GM12878 (cell line): ENCODE data around the gene EHF. TPM values are rescaled to one million over a fixed set of nuclear protein-coding genes. Genes with fewer than 3 reads are reported as not detected.

Experiments used
- ATAC-seq: fragments of 200-7000 bp; cut with Tn5 transposase; 3 replicates; pipeline ENCODE4 v1.9.1; 2020; ENCODE audit warnings: mild to moderate bottlenecking, moderate library complexity
- BruUV-seq: library from RNA; stranded (reverse); fragments of 400-500 nt; replicated peaks from 2 replicates; lab custom pipeline; 2021; lab: Mats Ljungman, UMichigan
- CTCF ChIA-PET: fragments of 300-600 bp; sonication (Branson Sonifier 250); formaldehyde crosslinking; extraction: SDS; loops from one replicate; lab custom pipeline; 2021; ENCODE audit warnings: inconsistent platforms; lab: Yijun Ruan, JAX
- POLR2A ChIA-PET: fragments of 350-600 bp; formaldehyde crosslinking; extraction: SDS; loops from one replicate; lab custom pipeline; 2021; ENCODE audit warnings: inconsistent platforms; lab: Charles Lee
- RAD21 ChIA-PET: fragments of 300-600 bp; sonication (Branson Sonifier 250); formaldehyde crosslinking; loops from one replicate; lab custom pipeline; 2023; ENCODE audit warnings: antibody characterized with exemption; ENCODE audit not compliant: unreplicated experiment; lab: Charles Lee
- SMC1A ChIA-PET: fragments of 300-600 bp; sonication (Branson Sonifier 250); formaldehyde crosslinking; loops from one replicate; lab custom pipeline; 2023; ENCODE audit not compliant: unreplicated experiment, uncharacterized antibody; lab: Charles Lee
- DNase-seq: peaks from one replicate; pipeline ENCODE4 v3.0.0-alpha.2; 2011; ENCODE audit warnings: low read depth, low spot score
- FAIRE-seq: peaks from 3 replicates; lab custom pipeline; 2011; peaks lifted over from hg19 to GRCh38; lab: Jason Lieb, UNC
- H2AFZ ChIP-seq: 2 replicates; pipeline ENCODE4 v1.6.0; 2011; ENCODE audit warnings: low read depth, low read length, control low read depth; ENCODE audit not compliant: control insufficient read depth
- H3K27ac ChIP-seq: 2 replicates; pipeline ENCODE4 v1.5.1; 2011; ENCODE audit warnings: control low read depth; ENCODE audit not compliant: control insufficient read depth, insufficient read depth
- H3K27me3 ChIP-seq, 2 experiments: replicated peaks in 1 of 2; 2 replicates each; pipeline versions ENCODE4 v1.6.0 to v1.6.1; 2011; ENCODE audit warnings: low read length in 1 of 2; ENCODE audit not compliant: control insufficient read depth in 2 of 2, insufficient read depth in 2 of 2
- H3K36me3 ChIP-seq, 2 experiments: 2 replicates each; pipeline ENCODE4 v1.5.1; 2011; ENCODE audit warnings: low read length in 1 of 2; ENCODE audit not compliant: control insufficient read depth in 2 of 2, insufficient read depth in 2 of 2
- H3K4me1 ChIP-seq: 2 replicates; pipeline ENCODE4 v1.6.1; 2011; ENCODE audit warnings: mild to moderate bottlenecking, low read length, moderate library complexity, mixed read lengths; ENCODE audit not compliant: control insufficient read depth, insufficient read depth
- H3K4me2 ChIP-seq: 2 replicates; pipeline ENCODE4 v1.6.0; 2011; ENCODE audit warnings: control low read depth; ENCODE audit not compliant: control insufficient read depth, insufficient read depth
- H3K4me3 ChIP-seq: fragments of 200-600 bp; sonication (generic); 2 replicates; pipeline ENCODE4 v1.5.1; 2016
- H3K79me2 ChIP-seq: 2 replicates; pipeline ENCODE4 v1.6.0; 2011; ENCODE audit warnings: low read length; ENCODE audit not compliant: control insufficient read depth, insufficient read depth
- H3K9ac ChIP-seq: 2 replicates; pipeline ENCODE4 v1.8.0; 2011; ENCODE audit warnings: low read length, control low read depth, mixed read lengths; ENCODE audit not compliant: control insufficient read depth, insufficient read depth
- H3K9me3 ChIP-seq: replicated peaks from 3 replicates; pipeline ENCODE4 v1.5.1; 2011; ENCODE audit warnings: mild to moderate bottlenecking, low read length; ENCODE audit not compliant: control insufficient read depth, insufficient read depth
- H4K20me1 ChIP-seq: 2 replicates; pipeline ENCODE4 v1.6.0; 2011; ENCODE audit not compliant: control insufficient read depth, insufficient read depth
- ASH2L ChIP-seq: fragments of 300-600, 200-600 bp; sonication (generic); IDR thresholded peaks from 2 replicates; pipeline ENCODE4 v1.6.1; 2017; ENCODE audit warnings: low read depth, mild to moderate bottlenecking, borderline replicate concordance
- BHLHE40 ChIP-seq, 2 experiments: fragments of 450-650 bp in 1 of 2; IDR thresholded peaks; 2 replicates each; pipeline ENCODE4 v1.6.1; 2011 to 2017; ENCODE audit warnings: low read depth in 2 of 2, borderline replicate concordance in 1 of 2, improper control_type of control experiment in 1 of 2, low read length in 1 of 2, mild to moderate bottlenecking in 1 of 2
- PBX3 ChIP-seq: IDR thresholded peaks from 2 replicates; pipeline ENCODE4 v1.6.1; 2011; ENCODE audit warnings: mild to moderate bottlenecking, low read depth, low read length, moderate library complexity; ENCODE audit not compliant: insufficient replicate concordance
- POLR2A ChIP-seq: IDR thresholded peaks from 2 replicates; pipeline ENCODE4 v1.6.1; 2011; ENCODE audit warnings: low read depth, mild to moderate bottlenecking, low read length
- POLR2AphosphoS2 ChIP-seq: IDR thresholded peaks from 2 replicates; pipeline ENCODE4 v1.6.1; 2011; ENCODE audit warnings: low read depth, mild to moderate bottlenecking, low read length, improper control_type of control experiment, moderate library complexity
- RB1 ChIP-seq: fragments of 450-650 bp; formaldehyde crosslinking; IDR thresholded peaks from 2 replicates; pipeline ENCODE4 v1.6.1; 2017; ENCODE audit warnings: mild to moderate bottlenecking, borderline replicate concordance
- REST ChIP-seq: IDR thresholded peaks from 2 replicates; pipeline ENCODE4 v1.6.1; 2012; ENCODE audit warnings: mild to moderate bottlenecking, low read depth, low read length
- SMAD1 ChIP-seq: fragments of 450-650 bp; IDR thresholded peaks from 2 replicates; pipeline ENCODE4 v1.6.1; 2018; ENCODE audit warnings: mild to moderate bottlenecking, low read depth; ENCODE audit not compliant: partially characterized antibody
- ZBTB40 ChIP-seq: fragments of 450-650 bp; IDR thresholded peaks from 2 replicates; pipeline ENCODE4 v1.6.1; 2016; ENCODE audit warnings: mild to moderate bottlenecking, moderate library complexity, borderline replicate concordance
- ZNF24 ChIP-seq: fragments of 450-650 bp; IDR thresholded peaks from 2 replicates; pipeline ENCODE4 v1.6.1; 2017; ENCODE audit warnings: antibody characterized with exemption, mild to moderate bottlenecking
- WGBS: methylation state at CpG from one replicate; pipeline ENCODE4 v1.1.6; 2016; ENCODE audit warnings: low lambda C conversion rate; ENCODE audit not compliant: insufficient replicate concordance, insufficient coverage; ENCODE audit errors: missing lambda C conversion rate; 5-methylcytosine and 5-hydroxymethylcytosine counted together
- in situ Hi-C: fragments of 300-500 bp; cut with MboI; formaldehyde crosslinking; loops from 9 replicates; pipeline ENCODE4 v1.14.3; 2018; ENCODE audit warnings: mixed read lengths
- intact Hi-C: fragments of 100-400 bp; cut with micrococcal nuclease; formaldehyde crosslinking; loops from one replicate; pipeline ENCODE4 v1.14.2; 2022; ENCODE audit not compliant: unreplicated experiment
- polyA plus RNA-seq, 11 experiments: library from polyadenylated mRNA; depleted of rRNA in 4 of 11; unstranded in 6 of 11; stranded (reverse) in 5 of 11; fragments of >200 nt; fragmentation: Nextera tagmentation in 4 of 11; fragmentation: Illumina TruSeq in 1 of 11; extraction: Ambion mirVana in 4 of 11; extraction: Trizol in 1 of 11; gene quantifications; 1 replicate in 1 of 11; 2 replicates in 10 of 11; pipeline versions ENCODE4 v1.2.1 to v1.2.3, GENCODE V29; 2011 to 2016; ENCODE audit warnings: inconsistent platforms in 2 of 11, missing spikeins in 2 of 11, low read depth in 1 of 11
- total RNA-seq, 4 experiments: library from RNA; depleted of rRNA in 3 of 4; stranded (reverse); fragments of >200 nt in 3 of 4; fragmentation: Illumina TruSeq in 1 of 4; extraction: Trizol in 1 of 4; gene quantifications; 2 replicates each; pipeline versions ENCODE4 v1.2.1 to v1.2.3, GENCODE V29; 2013 to 2021
- TF ChIP-seq, protein P1 (sequence below): IDR thresholded peaks from 2 replicates; pipeline ENCODE4 v1.6.1; 2012; ENCODE audit warnings: low read depth, low read length, improper control_type of control experiment
- TF ChIP-seq, protein P2 (sequence below): fragments of 450-650 bp; IDR thresholded peaks from 2 replicates; pipeline ENCODE4 v1.6.1; 2017; ENCODE audit warnings: low read depth, mild to moderate bottlenecking, moderate library complexity

The EHF gene
- total and polyA plus RNA-seq, 10 of the 15 experiments (the other 5 are each of a cell fraction or from before 2014, with no cell fraction given) = 0.04 to 0.33 (median 0.06) TPM; not detected in 6

DNA sequence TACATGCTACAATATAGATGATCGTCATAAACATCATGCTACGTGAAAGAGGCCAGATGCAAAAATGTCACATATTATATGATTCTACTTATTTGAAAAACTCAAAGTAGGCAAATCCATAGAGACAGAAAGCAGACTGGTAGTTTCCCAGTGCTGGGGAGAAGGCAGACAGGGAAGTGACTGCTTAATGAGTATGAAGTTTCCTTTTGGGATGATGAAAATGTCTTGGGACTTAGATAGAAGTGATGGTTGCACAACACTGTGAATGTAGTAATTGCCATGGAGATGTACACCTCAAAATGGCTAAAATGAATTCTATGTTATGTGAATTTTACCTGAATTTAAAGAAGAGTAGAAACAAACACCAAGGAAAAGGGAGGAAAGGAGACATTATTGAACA, 45.2 kb upstream of the EHF start:
- Histone ChIP-seq H3K4me1 (no peaks in the 10 kb centered on the region), H4K20me1 (no peaks in the 10 kb centered on the region), H2AFZ (no peak overlapping the region), H3K79me2 (no peaks in the 10 kb centered on the region), H3K27me3 (peaks cover 0 to 3% of the 10 kb centered on the region in 2 experiments; a peak in 2 of 4 replicates), H3K4me3 (no peak overlapping the region), H3K36me3 (no peaks in the 10 kb centered on the region), H3K27ac (no peak overlapping the region), H3K9ac (no peak overlapping the region), H3K9me3 (no peaks in the 10 kb centered on the region), H3K4me2 (no peak overlapping the region)
- in situ Hi-C loops (no loop called here), intact Hi-C loops (no loop called here)
- ATAC-seq = no peak
- SMC1A ChIA-PET = interaction anchor here (0.9 kb wide), 1 partner anchor 10 kb away, joined by 3 read pairs; no protein-coding TSS in a partner anchor
- POLR2A ChIA-PET = no interaction called here
- no peak for DNase-seq
- 46% methylated on average over 2 of the region's 2 CpGs for WGBS
- CTCF ChIA-PET = no interaction called here
- RAD21 ChIA-PET = no interaction called here
- no peak for FAIRE-seq
- BruUV-seq = no TSS peak
- TF ChIP-seq POLR2AphosphoS2 (no peak), REST (no peak), PBX3 (no peak), ZBTB40 (no peak), BHLHE40 (IDR thresholded peaks at IDR 0.05; ENCODE audit: borderline replicate concordance in 1 of 2, low read depth in 2 of 2, low read length in 1 of 2) (no peak), SMAD1 (no peak), RB1 (no peak), ZNF24 (no peak), POLR2A (no peak), ASH2L (no peak)
- TF ChIP-seq, protein P1, sequence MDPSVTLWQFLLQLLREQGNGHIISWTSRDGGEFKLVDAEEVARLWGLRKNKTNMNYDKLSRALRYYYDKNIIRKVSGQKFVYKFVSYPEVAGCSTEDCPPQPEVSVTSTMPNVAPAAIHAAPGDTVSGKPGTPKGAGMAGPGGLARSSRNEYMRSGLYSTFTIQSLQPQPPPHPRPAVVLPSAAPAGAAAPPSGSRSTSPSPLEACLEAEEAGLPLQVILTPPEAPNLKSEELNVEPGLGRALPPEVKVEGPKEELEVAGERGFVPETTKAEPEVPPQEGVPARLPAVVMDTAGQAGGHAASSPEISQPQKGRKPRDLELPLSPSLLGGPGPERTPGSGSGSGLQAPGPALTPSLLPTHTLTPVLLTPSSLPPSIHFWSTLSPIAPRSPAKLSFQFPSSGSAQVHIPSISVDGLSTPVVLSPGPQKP = no peak
- TF ChIP-seq, protein P2, sequence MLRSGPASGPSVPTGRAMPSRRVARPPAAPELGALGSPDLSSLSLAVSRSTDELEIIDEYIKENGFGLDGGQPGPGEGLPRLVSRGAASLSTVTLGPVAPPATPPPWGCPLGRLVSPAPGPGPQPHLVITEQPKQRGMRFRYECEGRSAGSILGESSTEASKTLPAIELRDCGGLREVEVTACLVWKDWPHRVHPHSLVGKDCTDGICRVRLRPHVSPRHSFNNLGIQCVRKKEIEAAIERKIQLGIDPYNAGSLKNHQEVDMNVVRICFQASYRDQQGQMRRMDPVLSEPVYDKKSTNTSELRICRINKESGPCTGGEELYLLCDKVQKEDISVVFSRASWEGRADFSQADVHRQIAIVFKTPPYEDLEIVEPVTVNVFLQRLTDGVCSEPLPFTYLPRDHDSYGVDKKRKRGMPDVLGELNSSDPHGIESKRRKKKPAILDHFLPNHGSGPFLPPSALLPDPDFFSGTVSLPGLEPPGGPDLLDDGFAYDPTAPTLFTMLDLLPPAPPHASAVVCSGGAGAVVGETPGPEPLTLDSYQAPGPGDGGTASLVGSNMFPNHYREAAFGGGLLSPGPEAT = no peak
